A549 (cell line): ENCODE results near the gene MAP7D1. TPM values are rescaled to one million over a fixed set of nuclear protein-coding genes. Genes with fewer than 3 reads are reported as not detected.

Experiments used
- BCL3 ChIP-seq: fragments of >200 bp; sonication (Bioruptor Twin); formaldehyde crosslinking; IDR thresholded peaks from 3 replicates; pipeline ENCODE4 v1.6.1; 2016
- BHLHE40 ChIP-seq: IDR thresholded peaks from 2 replicates; pipeline ENCODE4 v1.6.1; 2012; ENCODE audit warnings: low read depth, low read length, inconsistent platforms
- CBX2 ChIP-seq: fragments of 200-600 bp; sonication (generic); IDR thresholded peaks from 2 replicates; pipeline ENCODE4 v1.6.1; 2016; ENCODE audit warnings: low read depth, mild to moderate bottlenecking, borderline replicate concordance
- CBX8 ChIP-seq: fragments of 200-600 bp; sonication (generic); IDR thresholded peaks from 2 replicates; pipeline ENCODE4 v1.6.1; 2016
- CEBPB ChIP-seq, 2 experiments: fragments of >200 bp in 1 of 2; sonication (Bioruptor Twin) in 1 of 2; formaldehyde crosslinking in 1 of 2; IDR thresholded peaks; 2 replicates each; pipeline ENCODE4 v1.6.1; 2012 to 2016
- CHD2 ChIP-seq: fragments of 150-350 bp; IDR thresholded peaks from 2 replicates; pipeline ENCODE4 v1.6.1; 2014; ENCODE audit warnings: low read length; ENCODE audit not compliant: partially characterized antibody
- CHD4 ChIP-seq: fragments of 200-600 bp; sonication (generic); IDR thresholded peaks from 2 replicates; pipeline ENCODE4 v1.6.1; 2016; ENCODE audit warnings: antibody characterized with exemption, mild to moderate bottlenecking, borderline replicate concordance
- EHF ChIP-seq: fragments of 250-450 bp; sonication (Bioruptor Pico); IDR thresholded peaks from 2 replicates; pipeline ENCODE4 v1.5.0; 2020; ENCODE audit warnings: mild to moderate bottlenecking
- EHMT2 ChIP-seq: fragments of 200-600 bp; sonication (generic); IDR thresholded peaks from 2 replicates; pipeline ENCODE4 v1.6.1; 2016; ENCODE audit warnings: antibody characterized with exemption, low read depth, mild to moderate bottlenecking, moderate library complexity
- ESRRA ChIP-seq: fragments of 150-350 bp; IDR thresholded peaks from 2 replicates; pipeline ENCODE4 v1.6.1; 2014; ENCODE audit warnings: mild to moderate bottlenecking, low read length, borderline replicate concordance
- FOSB ChIP-seq: fragments of 250-450 bp; sonication (Bioruptor Pico); IDR thresholded peaks from 2 replicates; pipeline ENCODE4 v1.5.0; 2020; ENCODE audit warnings: mild to moderate bottlenecking, moderate library complexity
- HDAC2 ChIP-seq: fragments of 200-600 bp; sonication (generic); IDR thresholded peaks from 2 replicates; pipeline ENCODE4 v1.6.1; 2016
- HEYL ChIP-seq: fragments of 250-450 bp; sonication (Bioruptor Pico); IDR thresholded peaks from 2 replicates; pipeline ENCODE4 v1.8.0; 2021; ENCODE audit warnings: mild to moderate bottlenecking, moderate library complexity
- HMGXB4 ChIP-seq: fragments of 250-450 bp; sonication (Bioruptor Pico); IDR thresholded peaks from 2 replicates; pipeline ENCODE4 v1.5.0; 2021; ENCODE audit warnings: mild to moderate bottlenecking, moderate library complexity, borderline replicate concordance
- HOXB13 ChIP-seq: fragments of 250-450 bp; sonication (Bioruptor Pico); IDR thresholded peaks from 2 replicates; pipeline ENCODE4 v1.5.0; 2020; ENCODE audit warnings: low read depth, mild to moderate bottlenecking, moderate library complexity
- HOXB5 ChIP-seq: fragments of 250-450 bp; sonication (Bioruptor Pico); IDR thresholded peaks from 2 replicates; pipeline ENCODE4 v1.5.0; 2020; ENCODE audit warnings: mild to moderate bottlenecking, moderate library complexity
- JUN ChIP-seq, 2 experiments: fragments of >200 bp; sonication (Bioruptor Twin); formaldehyde crosslinking; IDR thresholded peaks; 2 replicates in 1 of 2; 3 replicates in 1 of 2; pipeline ENCODE4 v1.6.1; 2016 to 2017
- JUNB ChIP-seq: fragments of >200 bp; sonication (Bioruptor Twin); formaldehyde crosslinking; IDR thresholded peaks from 2 replicates; pipeline ENCODE4 v1.6.1; 2016
- KDM1A ChIP-seq: fragments of 200-600 bp; sonication (generic); IDR thresholded peaks from 2 replicates; pipeline ENCODE4 v1.6.1; 2016; ENCODE audit warnings: low read depth, mild to moderate bottlenecking
- MYC ChIP-seq: IDR thresholded peaks from 2 replicates; pipeline ENCODE4 v1.6.1; 2012; ENCODE audit warnings: mild to moderate bottlenecking, inconsistent platforms, low read length, improper control_type of control experiment, borderline replicate concordance
- NFE2L2 ChIP-seq: fragments of 150-350 bp; conservative IDR thresholded peaks from 2 replicates; pipeline ENCODE4 v1.6.1; 2014; ENCODE audit warnings: low read length
- NR3C1 ChIP-seq: fragments of >200 bp; sonication (Bioruptor Twin); formaldehyde crosslinking; IDR thresholded peaks from 3 replicates; pipeline ENCODE4 v1.6.1; 2017
- PHF8 ChIP-seq: fragments of 200-600 bp; sonication (generic); IDR thresholded peaks from 2 replicates; pipeline ENCODE4 v1.6.1; 2016; ENCODE audit warnings: low read depth, mild to moderate bottlenecking, antibody characterized with exemption, moderate library complexity, borderline replicate concordance
- POLR2A ChIP-seq: IDR thresholded peaks from 2 replicates; pipeline ENCODE4 v1.6.1; 2012; ENCODE audit warnings: mild to moderate bottlenecking, low read length
- RCOR1 ChIP-seq: fragments of 150-350 bp; IDR thresholded peaks from 2 replicates; pipeline ENCODE4 v1.6.1; 2014; ENCODE audit warnings: antibody characterized with exemption, low read length, low read depth
- RFX5 ChIP-seq: fragments of 450-650 bp; IDR thresholded peaks from 2 replicates; pipeline ENCODE4 v1.7.1; 2014; ENCODE audit warnings: antibody characterized with exemption, mild to moderate bottlenecking, moderate library complexity
- RNF2 ChIP-seq: fragments of 200-600 bp; sonication (generic); IDR thresholded peaks from 2 replicates; pipeline ENCODE4 v1.6.1; 2016; ENCODE audit warnings: low read depth, mild to moderate bottlenecking, antibody characterized with exemption, moderate library complexity, borderline replicate concordance
- SMC3 ChIP-seq: fragments of >200 bp; sonication (Bioruptor Twin); formaldehyde crosslinking; IDR thresholded peaks from 3 replicates; pipeline ENCODE4 v1.6.1; 2018; ENCODE audit warnings: inconsistent platforms
- TP53 ChIP-seq: fragments of 250-450 bp; sonication (Bioruptor Pico); IDR thresholded peaks from 2 replicates; pipeline ENCODE4 v1.5.0; 2021; ENCODE audit warnings: mild to moderate bottlenecking, moderate library complexity
- ZFP36 ChIP-seq: fragments of 450-650 bp; IDR thresholded peaks from 2 replicates; pipeline ENCODE4 v1.6.1; 2014; ENCODE audit warnings: borderline replicate concordance; ENCODE audit not compliant: partially characterized antibody
- ZNF302 ChIP-seq: fragments of 250-450 bp; sonication (Bioruptor Pico); IDR thresholded peaks from 2 replicates; pipeline ENCODE4 v1.9.0; 2021; ENCODE audit warnings: inconsistent platforms, mild to moderate bottlenecking, moderate library complexity
- polyA plus RNA-seq, 4 experiments: library from polyadenylated mRNA; depleted of rRNA in 3 of 4; stranded (reverse); fragments of >200 nt; fragmentation: RNase III in 1 of 4; extraction: RNeasy Plus Mini Kit Qiagen cat#74134 plus additional on column Dnase treatment in 1 of 4; gene quantifications; 2 replicates in 3 of 4; 3 replicates in 1 of 4; pipeline ENCODE4 v1.2.3, GENCODE V29; 2011 to 2017
- TF ChIP-seq, protein P1 (sequence below): fragments of >200 bp; sonication (Bioruptor Twin); formaldehyde crosslinking; IDR thresholded peaks from 3 replicates; pipeline ENCODE4 v1.5.1; 2016
- TF ChIP-seq, protein P2 (sequence below): IDR thresholded peaks from 2 replicates; pipeline ENCODE4 v1.6.1; 2012; ENCODE audit warnings: low read depth, borderline replicate concordance
- TF ChIP-seq, protein P3 (sequence below): fragments of 250-450 bp; sonication (Bioruptor Pico); IDR thresholded peaks from 2 replicates; pipeline ENCODE4 v1.5.0; 2020; ENCODE audit warnings: low read depth, mild to moderate bottlenecking, moderate library complexity

The MAP7D1 gene
- polyA plus RNA-seq, 2 of the 4 experiments (the other 2 are of a cell fraction), result 16.4 to 74.9 TPM

DNA sequence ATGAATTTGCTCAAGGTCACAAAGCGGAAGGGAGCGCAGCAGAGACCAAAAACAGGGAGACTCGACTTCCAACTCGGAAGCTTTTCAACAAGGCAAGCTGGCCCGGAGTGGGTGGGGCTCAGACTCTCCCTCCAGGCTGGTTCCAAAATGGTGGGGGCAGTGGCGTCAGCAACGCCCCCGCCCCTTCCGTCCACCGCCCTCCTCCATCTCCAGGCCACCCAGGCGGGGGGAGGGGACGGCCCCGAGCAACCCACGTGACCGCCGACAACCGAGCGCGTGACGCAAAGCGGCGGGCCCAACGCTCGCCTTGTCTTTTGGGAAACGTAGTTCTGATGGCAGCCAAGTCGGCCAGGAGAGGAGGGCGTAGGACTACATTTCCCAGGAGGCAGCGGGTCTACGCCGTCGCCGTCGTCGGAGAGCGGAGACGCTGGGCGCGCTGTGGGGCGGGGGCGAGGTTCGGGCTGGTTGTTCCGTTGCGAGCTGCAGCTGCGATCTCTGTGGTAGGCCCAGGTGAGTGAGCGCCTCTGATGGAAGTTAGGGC lies 68.1 kb downstream of the MAP7D1 start, which contains the start of gene THRAP3 (continued):
- TF ChIP-seq NFE2L2, result no peak
- TF ChIP-seq JUNB, result no peak
- TF ChIP-seq HDAC2, result no peak
- no peak for TF ChIP-seq HOXB13 (CRISPR knock-in tag)
- TF ChIP-seq, protein P1, sequence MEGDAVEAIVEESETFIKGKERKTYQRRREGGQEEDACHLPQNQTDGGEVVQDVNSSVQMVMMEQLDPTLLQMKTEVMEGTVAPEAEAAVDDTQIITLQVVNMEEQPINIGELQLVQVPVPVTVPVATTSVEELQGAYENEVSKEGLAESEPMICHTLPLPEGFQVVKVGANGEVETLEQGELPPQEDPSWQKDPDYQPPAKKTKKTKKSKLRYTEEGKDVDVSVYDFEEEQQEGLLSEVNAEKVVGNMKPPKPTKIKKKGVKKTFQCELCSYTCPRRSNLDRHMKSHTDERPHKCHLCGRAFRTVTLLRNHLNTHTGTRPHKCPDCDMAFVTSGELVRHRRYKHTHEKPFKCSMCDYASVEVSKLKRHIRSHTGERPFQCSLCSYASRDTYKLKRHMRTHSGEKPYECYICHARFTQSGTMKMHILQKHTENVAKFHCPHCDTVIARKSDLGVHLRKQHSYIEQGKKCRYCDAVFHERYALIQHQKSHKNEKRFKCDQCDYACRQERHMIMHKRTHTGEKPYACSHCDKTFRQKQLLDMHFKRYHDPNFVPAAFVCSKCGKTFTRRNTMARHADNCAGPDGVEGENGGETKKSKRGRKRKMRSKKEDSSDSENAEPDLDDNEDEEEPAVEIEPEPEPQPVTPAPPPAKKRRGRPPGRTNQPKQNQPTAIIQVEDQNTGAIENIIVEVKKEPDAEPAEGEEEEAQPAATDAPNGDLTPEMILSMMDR, result no peak
- no peak for TF ChIP-seq ESRRA
- peak; percentile 46 for TF ChIP-seq POLR2A
- no peak for TF ChIP-seq RNF2
- no peak for TF ChIP-seq CBX2
- no peak for TF ChIP-seq SMC3
- TF ChIP-seq BCL3, result peak; percentile 38; the same call in 1 of the 3 replicates
- no peak for TF ChIP-seq HOXB5
- TF ChIP-seq MYC, result peak; percentile 39; the same call in 1 of the 2 replicates
- TF ChIP-seq CBX8, result no peak
- no peak for TF ChIP-seq PHF8
- no peak for TF ChIP-seq EHMT2
- TF ChIP-seq HEYL (CRISPR knock-in tag), result no peak
- 0 out of 2 replicates have a peak, but pooled peaks have one; percentile 7 for TF ChIP-seq BHLHE40
- TF ChIP-seq ZFP36, result no peak
- no peak for TF ChIP-seq ZNF302 (CRISPR knock-in tag)
- TF ChIP-seq RFX5, result 0 out of 2 replicates have a peak, but pooled peaks have one; percentile 21
- TF ChIP-seq CEBPB (IDR thresholded peaks at IDR 0.05), result no peak
- no peak for TF ChIP-seq HMGXB4 (CRISPR knock-in tag)
- TF ChIP-seq CHD2, result peak; percentile 44
- TF ChIP-seq CHD4, result no peak
- TF ChIP-seq NR3C1, result no peak
- no peak for TF ChIP-seq TP53 (CRISPR knock-in tag)
- peak; percentile 16 to 74; a peak in 3 of 5 replicates for TF ChIP-seq JUN (IDR thresholded peaks at IDR 0.05)
- TF ChIP-seq FOSB, result no peak
- TF ChIP-seq, protein P2, sequence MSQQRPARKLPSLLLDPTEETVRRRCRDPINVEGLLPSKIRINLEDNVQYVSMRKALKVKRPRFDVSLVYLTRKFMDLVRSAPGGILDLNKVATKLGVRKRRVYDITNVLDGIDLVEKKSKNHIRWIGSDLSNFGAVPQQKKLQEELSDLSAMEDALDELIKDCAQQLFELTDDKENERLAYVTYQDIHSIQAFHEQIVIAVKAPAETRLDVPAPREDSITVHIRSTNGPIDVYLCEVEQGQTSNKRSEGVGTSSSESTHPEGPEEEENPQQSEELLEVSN, result no peak
- no peak for TF ChIP-seq KDM1A
- TF ChIP-seq RCOR1, result no peak
- no peak for TF ChIP-seq EHF
- TF ChIP-seq, protein P3, sequence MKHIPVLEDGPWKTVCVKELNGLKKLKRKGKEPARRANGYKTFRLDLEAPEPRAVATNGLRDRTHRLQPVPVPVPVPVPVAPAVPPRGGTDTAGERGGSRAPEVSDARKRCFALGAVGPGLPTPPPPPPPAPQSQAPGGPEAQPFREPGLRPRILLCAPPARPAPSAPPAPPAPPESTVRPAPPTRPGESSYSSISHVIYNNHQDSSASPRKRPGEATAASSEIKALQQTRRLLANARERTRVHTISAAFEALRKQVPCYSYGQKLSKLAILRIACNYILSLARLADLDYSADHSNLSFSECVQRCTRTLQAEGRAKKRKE (CRISPR knock-in tag), result no peak
